IMR-90 (cell line): ENCODE measurements around the gene CRACDL.

Experiments used
- BHLHE40 ChIP-seq: fragments of 150-350 bp; IDR thresholded peaks from 2 replicates; pipeline ENCODE4 v1.6.1; 2016; ENCODE audit warnings: mild to moderate bottlenecking, low read depth, low read length
- POLR2A ChIP-seq: IDR thresholded peaks from 2 replicates; pipeline ENCODE4 v1.6.1; 2012; ENCODE audit warnings: mild to moderate bottlenecking, low read depth, low read length
- RAD21 ChIP-seq: IDR thresholded peaks from 2 replicates; pipeline ENCODE4 v1.6.1; 2012; ENCODE audit warnings: low read length, improper control_type of control experiment
- RFX5 ChIP-seq: IDR thresholded peaks from 2 replicates; pipeline ENCODE4 v1.8.0; 2012; ENCODE audit warnings: low read depth, mild to moderate bottlenecking, low read length, moderate library complexity
- SMC3 ChIP-seq: fragments of 150-350 bp; IDR thresholded peaks from 2 replicates; pipeline ENCODE4 v1.6.1; 2016; ENCODE audit warnings: low read depth, mild to moderate bottlenecking, antibody characterized with exemption, low read length, moderate library complexity
- TF ChIP-seq, protein P1 (sequence below): conservative IDR thresholded peaks from 2 replicates; pipeline ENCODE4 v1.5.1; 2012; ENCODE audit warnings: mild to moderate bottlenecking, low read depth, low read length, improper control_type of control experiment

DNA sequence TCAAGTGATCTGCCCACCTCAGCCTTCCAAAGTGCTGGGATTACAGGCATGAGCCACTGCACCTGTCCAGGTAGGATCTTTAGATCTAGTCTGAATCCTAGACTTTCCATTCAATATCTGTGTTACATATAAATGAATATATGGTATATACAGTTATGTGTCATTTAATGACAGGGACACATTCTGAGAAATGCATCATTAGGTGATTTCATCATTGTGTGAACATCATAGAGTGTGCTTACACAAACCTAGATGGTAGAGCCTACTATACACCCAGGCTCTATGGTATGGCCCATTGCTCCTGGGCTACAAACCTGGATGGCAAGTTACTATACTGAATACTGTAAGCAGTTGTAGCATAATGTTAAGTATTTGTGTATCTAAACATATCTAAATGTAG is 189.6 kb downstream of the CRACDL start:
- TF ChIP-seq, protein P1, sequence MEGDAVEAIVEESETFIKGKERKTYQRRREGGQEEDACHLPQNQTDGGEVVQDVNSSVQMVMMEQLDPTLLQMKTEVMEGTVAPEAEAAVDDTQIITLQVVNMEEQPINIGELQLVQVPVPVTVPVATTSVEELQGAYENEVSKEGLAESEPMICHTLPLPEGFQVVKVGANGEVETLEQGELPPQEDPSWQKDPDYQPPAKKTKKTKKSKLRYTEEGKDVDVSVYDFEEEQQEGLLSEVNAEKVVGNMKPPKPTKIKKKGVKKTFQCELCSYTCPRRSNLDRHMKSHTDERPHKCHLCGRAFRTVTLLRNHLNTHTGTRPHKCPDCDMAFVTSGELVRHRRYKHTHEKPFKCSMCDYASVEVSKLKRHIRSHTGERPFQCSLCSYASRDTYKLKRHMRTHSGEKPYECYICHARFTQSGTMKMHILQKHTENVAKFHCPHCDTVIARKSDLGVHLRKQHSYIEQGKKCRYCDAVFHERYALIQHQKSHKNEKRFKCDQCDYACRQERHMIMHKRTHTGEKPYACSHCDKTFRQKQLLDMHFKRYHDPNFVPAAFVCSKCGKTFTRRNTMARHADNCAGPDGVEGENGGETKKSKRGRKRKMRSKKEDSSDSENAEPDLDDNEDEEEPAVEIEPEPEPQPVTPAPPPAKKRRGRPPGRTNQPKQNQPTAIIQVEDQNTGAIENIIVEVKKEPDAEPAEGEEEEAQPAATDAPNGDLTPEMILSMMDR: no peak
- TF ChIP-seq SMC3 (no peak), POLR2A (no peak), RFX5 (no peak), RAD21 (no peak), BHLHE40 (no peak)
